ENCODE data around the gene C14orf180.

Gene C14orf180

DNA sequence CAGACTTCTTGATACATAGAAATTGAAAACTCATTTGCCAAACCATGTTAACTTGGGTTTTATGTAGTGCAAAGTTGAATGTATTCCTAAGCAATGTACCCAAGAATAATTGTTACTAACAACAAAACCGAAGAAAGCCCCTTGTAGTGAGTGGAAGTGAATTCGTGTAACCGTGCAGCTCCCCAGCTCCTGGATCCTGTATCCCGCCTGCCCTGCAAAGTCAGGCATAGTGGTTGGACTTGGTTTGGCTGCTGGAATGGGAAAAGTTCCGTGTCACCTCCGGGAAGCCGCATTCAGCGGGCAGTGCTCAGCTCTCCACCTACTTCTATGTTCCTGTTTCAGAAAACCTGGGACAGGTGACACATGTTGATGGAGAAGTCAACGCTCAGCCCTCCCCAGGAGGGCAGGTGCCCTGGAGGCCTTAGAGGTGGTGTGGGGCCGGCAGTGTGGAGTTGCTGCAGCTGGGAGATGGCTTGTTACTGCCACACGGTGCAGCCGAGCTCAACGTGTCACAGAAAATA lies 29.2 kb upstream of the C14orf180 start:
- DNase-seq, result no peak

DNA sequence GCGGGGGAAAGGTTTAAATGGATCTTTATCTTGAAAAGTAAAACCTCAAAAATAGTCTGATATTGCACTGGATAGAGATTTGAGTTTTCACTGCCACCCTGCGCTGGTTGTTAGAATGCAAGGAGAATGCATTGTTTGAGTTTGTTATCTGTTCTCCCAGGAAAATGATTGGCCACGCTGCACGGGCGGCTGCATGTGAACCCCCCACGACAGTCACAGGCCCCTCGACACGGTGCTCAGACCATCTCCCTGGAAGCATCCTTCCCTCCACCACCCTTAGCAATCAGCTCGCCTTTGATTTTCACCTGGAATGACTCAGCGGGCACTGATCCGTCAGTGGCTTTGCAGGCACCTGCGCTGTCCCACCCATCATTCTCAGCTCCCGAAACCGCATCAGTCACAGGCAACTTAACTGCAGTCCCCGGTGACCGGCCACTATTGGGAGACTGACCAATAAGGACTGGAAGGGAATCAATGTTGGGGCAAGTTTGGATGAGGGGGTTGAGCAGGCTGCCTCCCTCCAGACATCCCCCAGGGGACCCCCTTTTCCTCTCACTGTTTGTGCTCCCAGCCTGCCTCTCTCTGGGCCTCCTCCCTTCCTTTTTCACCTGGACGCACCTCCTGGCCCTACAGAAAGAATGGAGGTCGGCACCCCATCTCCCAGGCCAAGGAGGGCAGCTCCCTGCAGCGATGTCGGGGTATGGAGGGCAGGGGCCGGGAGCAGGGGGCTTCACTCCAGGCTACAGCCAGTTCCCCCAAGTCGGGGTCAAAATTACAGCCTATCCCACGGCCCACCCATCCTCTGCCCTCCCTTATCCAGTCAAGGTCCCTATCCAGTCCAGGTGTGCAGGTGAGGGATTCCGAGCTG lies 28.5 kb upstream of the C14orf180 start:
- no peak for DNase-seq

DNA sequence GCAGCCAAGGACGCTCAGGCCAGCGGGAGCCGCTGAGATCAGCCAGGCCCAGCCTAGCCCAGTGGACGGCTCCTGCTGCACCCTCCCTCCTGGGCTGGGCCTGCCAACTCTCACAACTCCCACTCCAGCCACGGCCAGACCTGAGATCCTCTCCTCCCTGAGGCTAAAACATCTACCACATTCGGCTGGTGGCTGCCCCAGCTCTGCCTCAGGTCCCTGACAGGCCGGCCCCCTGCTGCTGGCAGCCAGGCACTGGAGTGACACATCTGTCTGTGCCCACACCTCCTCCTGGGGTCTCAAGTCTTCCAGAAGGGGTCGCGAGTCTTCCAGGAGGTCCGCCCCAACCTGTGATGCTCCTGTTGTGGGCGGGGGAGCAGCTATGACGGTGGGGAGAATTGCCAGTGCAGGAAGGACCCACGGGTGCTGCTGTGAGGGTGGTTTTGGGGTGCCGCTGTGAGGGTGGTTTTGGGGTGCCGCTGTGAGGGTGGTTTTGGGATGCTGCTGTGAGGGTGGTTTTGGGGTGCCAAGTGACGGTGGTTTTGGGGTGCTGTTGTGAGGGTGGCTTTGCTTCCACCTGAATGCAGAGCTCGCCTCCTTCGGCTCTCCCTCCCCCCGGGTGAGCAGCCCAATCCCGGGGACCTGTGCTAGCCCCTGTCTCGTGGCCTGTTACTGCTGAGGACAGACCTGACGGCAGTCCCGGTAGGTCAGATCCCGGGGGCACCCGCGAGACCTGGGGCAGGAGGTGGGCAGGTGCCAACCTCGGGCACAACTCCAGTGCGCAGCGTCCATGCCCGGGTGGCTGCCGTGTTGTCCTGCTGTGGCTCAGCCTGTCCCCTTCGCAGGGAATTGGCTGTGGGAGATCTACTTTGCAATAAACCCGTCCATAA lies 27.5 kb upstream of the C14orf180 start:
- DNase-seq, result peak in 1 of 5 donors; percentile 4

- no peak for DNase-seq
Measured at GRCh38 chr14:104552738-104553125, 26.8 kb upstream of the C14orf180 start.

GRCh38 chr14:104553166-104554087 lies 26.1 kb upstream of the C14orf180 start:
- peak in 1 of 5 donors; percentile 4 for DNase-seq

DNA sequence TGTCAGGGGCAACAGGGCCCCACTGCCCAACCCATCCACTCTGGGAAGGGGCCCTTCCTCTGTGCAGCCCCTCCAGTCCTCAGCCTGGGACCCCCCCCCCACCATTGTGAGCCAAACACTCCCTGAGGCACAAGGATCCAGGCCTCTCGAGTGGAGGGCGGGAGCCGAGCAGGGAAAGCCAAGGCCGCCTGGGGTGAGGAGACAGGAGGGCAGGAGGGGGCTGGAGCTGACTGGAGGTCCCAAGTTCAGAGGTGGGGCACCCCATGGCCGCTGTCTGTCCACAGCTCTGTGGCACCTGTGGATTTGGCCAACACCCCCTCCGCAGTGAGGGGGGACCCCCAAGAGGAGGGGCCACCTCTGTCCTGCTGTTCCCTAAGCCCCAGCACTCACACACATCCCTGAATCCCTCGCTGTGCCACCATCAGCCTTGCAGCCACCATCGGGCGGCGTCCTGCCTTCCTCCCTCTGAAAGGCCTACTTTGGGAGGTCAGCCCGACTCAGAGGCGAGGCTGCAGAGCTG lies 25.4 kb upstream of the C14orf180 start:
- DNase-seq, result peak in 2 of 5 donors; percentile 3 to 5

DNA sequence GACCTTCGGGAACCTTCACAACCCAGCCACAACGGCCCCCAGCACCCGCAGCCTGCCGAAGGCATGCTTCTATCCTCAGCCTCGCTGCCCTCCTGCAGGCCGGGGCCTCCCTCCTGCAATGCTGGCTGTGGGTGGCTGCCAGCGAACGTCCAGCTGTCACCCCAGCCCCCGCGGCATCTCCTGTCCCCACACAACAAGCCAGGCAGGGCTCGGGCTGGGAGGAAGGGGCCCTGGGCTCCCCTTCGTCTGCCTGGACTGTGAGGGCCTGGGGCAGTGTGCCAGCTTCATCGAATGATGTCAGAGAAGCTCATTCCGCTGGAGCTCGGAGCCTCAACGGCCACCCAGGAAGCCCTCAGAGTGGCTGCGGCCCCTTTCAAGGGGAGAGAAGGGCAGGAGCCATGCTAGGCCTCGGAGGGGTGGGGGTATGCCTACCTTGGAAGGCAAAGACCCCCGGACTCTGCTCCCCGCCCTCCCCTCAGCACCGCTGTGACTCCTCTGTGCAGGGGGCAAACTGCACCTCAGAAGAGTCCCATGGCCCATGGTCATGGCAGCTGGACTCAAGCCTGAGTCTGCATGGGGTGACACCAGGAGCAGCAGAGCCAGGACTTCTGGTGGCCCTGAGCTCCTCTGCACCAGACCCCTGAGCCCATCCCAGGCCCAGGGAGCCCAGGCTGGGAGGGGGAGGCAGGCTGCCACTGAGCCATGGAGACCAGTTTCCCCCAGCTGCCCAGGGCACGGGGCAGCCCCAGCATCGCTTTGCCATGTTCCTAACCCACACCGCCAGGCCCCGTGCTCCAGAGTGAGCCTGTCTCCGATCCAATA lies 24.7 kb upstream of the C14orf180 start:
- DNase-seq, result peak in 2 of 5 donors; percentile 2 to 11

DNA sequence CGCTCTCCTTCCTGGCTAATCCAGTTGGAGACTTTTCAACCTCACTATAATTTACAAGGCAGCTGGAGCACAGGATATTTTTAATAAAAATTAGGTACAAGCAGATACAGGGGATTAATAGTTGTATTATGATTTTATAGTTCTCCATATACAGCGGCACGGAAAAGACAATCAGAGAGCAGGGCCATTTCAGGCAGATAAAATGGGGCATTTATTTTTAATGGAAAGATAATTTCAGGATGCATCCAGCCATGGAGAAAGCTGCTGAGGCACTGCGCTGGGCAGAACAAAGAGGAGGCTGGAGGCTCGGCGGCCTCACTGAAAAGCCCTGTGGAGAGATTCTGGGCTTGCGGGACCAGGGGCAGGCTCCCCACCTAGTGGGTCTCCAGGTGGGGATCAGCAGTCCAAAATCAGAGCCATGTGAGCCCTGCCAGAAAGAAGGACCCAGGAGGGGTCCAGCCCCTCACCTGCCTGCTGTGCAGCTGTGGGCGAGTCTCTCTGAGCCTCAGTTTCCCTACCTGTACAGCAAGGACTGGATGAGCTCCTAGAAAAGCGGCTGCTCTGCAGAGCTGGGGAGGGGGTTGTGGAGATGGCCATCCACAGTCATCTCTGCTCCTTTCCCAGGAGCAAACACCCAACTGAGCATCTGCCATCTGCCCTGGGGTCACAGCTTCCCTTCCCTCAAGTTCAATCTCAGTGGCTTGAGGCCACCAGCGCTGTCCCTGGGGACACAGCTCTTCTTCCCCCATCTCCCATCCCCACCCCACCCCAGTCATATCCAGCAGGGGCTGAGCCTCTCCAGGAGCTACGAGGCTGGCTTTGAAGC lies 23.9 kb upstream of the C14orf180 start:
- peak in 2 of 5 donors; percentile 1 to 3 for DNase-seq

DNA sequence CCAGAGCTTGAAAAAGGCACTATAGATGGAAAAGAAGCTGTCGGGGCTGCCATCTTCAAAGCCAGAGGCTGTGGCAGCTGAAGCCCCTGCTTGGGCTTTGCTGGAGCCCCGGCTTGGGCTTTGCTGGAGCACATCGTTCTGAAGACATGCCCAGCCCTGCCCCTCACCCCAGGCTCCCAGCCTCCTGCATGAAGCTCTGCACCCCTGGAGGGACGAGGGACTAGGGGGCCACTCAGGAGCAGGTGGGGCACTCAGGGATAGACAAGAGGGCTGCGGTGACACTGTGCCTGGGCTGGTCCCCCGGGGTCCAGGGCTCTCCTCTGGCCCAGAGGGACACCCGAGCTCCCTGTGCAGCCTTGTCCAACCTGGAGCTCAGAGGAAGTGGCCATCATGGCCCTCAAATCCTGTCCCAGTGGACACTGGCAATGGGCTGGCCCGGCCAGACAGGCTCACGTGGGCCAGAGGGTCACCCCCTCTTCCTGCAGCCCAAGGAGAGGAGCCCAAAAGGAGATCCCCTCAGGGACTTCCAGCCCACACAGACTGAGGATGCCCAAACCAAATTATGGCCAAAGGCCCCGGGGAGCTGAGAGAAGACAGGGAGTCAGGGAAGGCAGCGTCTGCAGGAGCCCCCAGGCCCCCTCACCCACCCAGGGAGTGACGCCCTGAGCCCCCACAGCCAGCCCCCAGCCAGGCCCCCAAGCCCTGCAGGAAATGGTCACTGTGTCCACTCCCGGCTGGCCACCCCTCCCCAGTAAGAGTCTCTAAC lies 23.1 kb upstream of the C14orf180 start:
- DNase-seq, result peak in 2 of 5 donors; percentile 5 to 10

DNA sequence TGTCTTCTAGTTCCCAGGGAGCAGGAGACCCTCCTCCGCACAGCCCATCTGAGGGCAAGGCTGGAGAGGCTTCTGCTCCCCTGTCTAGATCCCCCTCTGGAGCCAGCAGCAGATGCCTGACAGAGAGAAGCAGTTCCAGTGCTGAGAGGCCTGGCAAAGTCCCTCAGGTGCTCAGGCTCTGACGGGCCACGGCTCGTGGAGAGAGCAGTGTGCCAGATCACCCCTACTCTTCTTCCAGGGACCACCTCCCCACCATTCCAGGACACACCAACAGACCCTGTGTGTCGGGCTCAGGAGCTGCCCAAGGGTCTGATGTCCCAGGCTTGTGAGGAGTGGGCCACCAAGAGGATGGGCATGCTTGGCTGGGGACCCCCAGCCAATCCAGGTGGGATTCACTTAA lies 22.5 kb upstream of the C14orf180 start:
- DNase-seq, result no peak

DNA sequence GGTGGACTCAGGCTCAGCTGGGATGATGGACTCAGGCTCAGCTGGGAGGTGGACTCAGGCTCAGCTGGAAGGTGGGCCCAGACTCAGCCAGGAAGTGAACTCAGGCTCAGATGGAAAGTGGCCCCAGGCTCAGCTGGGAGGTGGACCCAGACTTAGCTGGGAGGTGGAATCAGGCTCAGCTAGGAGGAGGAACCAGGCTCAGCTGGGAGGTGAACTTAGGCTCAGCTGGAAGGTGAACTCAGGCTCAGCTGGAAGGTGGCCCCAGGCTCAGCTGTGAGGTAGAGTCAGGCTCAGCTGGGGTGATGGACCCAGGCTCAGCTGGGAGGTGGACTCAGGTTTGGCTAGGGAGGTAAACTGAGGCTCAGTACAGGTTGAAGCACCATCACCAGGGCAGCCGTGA lies 21.8 kb upstream of the C14orf180 start:
- no peak for DNase-seq

DNA sequence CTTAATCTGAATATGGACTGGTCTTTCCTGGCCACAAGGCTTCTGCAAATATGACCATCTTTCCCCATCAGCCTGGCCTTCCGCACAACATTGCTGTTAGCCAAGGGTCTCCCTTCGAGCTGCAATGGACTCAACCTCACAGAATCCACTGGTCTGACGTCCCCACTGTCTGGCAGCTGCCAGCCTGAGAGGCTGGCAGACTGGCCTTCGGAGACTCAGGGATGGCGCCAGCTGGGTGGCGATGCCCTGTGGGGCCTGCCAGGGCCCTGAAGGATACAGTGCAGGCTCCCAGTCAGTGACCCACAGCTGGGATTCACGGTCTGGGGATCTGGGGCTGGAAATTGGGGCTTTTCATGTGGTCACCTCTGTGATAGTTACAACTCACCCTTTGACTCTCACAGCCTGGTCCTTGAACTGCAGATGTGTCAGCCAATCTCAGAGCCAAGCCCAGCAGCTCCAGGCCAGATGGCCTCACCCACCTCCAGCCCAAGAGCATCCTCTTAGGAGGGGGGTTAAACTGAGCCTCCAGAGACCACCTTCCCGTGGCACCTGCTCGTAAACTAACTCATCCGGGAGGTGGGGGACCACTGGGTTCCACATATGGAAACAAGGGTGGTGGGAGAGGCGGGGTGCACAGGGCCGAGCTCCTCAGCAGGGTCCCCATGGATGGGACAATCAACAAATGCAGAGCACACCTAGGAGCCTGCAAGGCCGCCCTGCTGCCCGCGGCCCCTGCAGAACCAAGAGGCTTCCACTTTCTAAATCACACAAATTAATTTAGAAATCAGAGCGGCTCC lies 21.1 kb upstream of the C14orf180 start:
- peak in 1 of 5 donors; percentile 2 for DNase-seq

GRCh38 chr14:104559028-104559803 lies 20.3 kb upstream of the C14orf180 start:
- no peak for DNase-seq

- DNase-seq, result no peak
Measured at GRCh38 chr14:104559804-104560585, 19.6 kb upstream of the C14orf180 start.

GRCh38 chr14:104560586-104560945 lies 19.0 kb upstream of the C14orf180 start:
- no peak for DNase-seq

DNA sequence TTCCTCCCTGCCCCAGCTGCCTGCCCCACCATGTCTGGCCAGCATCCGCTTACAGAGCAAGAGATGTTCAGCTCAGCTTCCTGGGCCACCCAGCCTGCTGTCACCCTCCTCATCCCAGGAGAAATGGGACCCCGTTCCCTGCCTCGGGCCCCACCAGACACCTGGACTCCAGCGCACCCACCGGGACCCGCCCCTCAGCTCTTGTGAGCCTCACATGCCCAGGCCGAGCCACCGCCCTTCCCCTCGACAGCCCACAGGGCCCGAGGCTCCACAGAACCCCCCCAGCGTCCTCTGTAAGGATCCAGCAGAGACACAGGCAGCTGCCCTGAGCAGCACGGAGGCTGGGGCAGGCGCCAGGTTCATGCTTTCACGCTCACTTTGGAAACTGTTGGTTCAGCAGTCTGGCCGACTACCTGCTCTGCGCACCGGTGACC lies 18.4 kb upstream of the C14orf180 start:
- DNase-seq, result no peak

Measured in T-helper 1 cell (primary cell).